Tibial nerve (tissue), 3 donors: ENCODE data around the gene NFASC.

Source experiments
- CTCF ChIP-seq, 5 experiments: fragments of 200-600 bp in 3 of 5; fragments of 450-650 bp in 2 of 5; sonication (generic) in 3 of 5; IDR thresholded peaks; one replicate each; pipeline ENCODE4 v1.5.1; 2016 to 2019; ENCODE audit warnings: antibody characterized with exemption in 5 of 5, mild to moderate bottlenecking in 3 of 5, moderate library complexity in 2 of 5
- POLR2A ChIP-seq, 2 donors: fragments of 450-650 bp; IDR thresholded peaks; one replicate each; pipeline ENCODE4 v1.6.1; 2017; ENCODE audit warnings: antibody characterized with exemption in 2 of 2, mild to moderate bottlenecking in 2 of 2, moderate library complexity in 2 of 2

GRCh38 chr1:205016584-205016983 is 145.9 kb downstream of the NFASC start:
- no peak for TF ChIP-seq POLR2A (IDR thresholded peaks at IDR 0.05)
- TF ChIP-seq CTCF (IDR thresholded peaks at IDR 0.05) = no peak
